Measurements from ENCODE around the gene AKAP6. TPM values are rescaled to one million over a fixed set of nuclear protein-coding genes. Genes with fewer than 3 reads are reported as not detected.

The AKAP6 gene
- total and polyA plus RNA-seq, 2 experiments from 2014 or later = 0.38 to 0.42 TPM

DNA sequence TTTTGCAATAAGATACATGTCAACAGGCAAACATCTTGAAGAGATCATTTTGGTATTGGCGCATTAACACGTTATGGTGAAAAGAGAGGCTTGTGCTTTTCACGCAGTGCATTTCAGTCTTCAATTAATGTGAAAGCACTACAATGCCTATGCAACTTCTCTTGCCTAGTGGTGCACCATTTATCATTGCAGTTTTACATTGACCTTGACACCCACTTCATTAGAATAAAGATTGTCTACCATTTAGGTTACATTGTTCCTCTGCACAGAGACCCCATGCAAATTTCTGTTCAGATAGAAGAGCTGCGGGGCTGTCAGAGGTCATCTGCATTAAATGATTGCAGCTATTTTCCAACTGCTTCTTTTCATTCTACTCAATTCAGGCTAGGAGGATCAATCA, 397.4 kb downstream of the AKAP6 start (continued):
- TF ChIP-seq, protein P1, sequence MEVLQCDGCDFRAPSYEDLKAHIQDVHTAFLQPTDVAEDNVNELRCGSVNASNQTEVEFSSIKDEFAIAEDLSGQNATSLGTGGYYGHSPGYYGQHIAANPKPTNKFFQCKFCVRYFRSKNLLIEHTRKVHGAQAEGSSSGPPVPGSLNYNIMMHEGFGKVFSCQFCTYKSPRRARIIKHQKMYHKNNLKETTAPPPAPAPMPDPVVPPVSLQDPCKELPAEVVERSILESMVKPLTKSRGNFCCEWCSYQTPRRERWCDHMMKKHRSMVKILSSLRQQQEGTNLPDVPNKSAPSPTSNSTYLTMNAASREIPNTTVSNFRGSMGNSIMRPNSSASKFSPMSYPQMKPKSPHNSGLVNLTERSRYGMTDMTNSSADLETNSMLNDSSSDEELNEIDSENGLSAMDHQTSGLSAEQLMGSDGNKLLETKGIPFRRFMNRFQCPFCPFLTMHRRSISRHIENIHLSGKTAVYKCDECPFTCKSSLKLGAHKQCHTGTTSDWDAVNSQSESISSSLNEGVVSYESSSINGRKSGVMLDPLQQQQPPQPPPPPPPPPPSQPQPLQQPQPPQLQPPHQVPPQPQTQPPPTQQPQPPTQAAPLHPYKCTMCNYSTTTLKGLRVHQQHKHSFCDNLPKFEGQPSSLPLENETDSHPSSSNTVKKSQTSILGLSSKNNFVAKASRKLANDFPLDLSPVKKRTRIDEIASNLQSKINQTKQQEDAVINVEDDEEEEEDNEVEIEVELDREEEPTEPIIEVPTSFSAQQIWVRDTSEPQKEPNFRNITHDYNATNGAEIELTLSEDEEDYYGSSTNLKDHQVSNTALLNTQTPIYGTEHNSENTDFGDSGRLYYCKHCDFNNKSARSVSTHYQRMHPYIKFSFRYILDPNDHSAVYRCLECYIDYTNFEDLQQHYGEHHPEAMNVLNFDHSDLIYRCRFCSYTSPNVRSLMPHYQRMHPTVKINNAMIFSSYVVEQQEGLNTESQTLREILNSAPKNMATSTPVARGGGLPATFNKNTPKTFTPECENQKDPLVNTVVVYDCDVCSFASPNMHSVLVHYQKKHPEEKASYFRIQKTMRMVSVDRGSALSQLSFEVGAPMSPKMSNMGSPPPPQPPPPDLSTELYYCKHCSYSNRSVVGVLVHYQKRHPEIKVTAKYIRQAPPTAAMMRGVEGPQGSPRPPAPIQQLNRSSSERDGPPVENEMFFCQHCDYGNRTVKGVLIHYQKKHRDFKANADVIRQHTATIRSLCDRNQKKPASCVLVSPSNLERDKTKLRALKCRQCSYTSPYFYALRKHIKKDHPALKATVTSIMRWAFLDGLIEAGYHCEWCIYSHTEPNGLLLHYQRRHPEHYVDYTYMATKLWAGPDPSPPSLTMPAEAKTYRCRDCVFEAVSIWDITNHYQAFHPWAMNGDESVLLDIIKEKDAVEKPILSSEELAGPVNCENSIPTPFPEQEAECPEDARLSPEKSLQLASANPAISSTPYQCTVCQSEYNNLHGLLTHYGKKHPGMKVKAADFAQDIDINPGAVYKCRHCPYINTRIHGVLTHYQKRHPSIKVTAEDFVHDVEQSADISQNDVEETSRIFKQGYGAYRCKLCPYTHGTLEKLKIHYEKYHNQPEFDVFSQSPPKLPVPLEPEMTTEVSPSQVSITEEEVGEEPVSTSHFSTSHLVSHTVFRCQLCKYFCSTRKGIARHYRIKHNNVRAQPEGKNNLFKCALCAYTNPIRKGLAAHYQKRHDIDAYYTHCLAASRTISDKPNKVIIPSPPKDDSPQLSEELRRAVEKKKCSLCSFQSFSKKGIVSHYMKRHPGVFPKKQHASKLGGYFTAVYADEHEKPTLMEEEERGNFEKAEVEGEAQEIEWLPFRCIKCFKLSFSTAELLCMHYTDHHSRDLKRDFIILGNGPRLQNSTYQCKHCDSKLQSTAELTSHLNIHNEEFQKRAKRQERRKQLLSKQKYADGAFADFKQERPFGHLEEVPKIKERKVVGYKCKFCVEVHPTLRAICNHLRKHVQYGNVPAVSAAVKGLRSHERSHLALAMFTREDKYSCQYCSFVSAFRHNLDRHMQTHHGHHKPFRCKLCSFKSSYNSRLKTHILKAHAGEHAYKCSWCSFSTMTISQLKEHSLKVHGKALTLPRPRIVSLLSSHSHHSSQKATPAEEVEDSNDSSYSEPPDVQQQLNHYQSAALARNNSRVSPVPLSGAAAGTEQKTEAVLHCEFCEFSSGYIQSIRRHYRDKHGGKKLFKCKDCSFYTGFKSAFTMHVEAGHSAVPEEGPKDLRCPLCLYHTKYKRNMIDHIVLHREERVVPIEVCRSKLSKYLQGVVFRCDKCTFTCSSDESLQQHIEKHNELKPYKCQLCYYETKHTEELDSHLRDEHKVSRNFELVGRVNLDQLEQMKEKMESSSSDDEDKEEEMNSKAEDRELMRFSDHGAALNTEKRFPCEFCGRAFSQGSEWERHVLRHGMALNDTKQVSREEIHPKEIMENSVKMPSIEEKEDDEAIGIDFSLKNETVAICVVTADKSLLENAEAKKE (CRISPR knock-in tag; IDR thresholded peaks at IDR 0.05) = no peak
- no peak for TF ChIP-seq CREB1 (CRISPR knock-in tag; IDR thresholded peaks at IDR 0.05; ENCODE audit: low read depth)
- no peak for TF ChIP-seq EZH2 (IDR thresholded peaks at IDR 0.05; ENCODE audit: low read depth, unreplicated experiment)
- TF ChIP-seq POLR2AphosphoS5 (IDR thresholded peaks at IDR 0.05; ENCODE audit: low read depth) = no peak
- TF ChIP-seq, protein P2, sequence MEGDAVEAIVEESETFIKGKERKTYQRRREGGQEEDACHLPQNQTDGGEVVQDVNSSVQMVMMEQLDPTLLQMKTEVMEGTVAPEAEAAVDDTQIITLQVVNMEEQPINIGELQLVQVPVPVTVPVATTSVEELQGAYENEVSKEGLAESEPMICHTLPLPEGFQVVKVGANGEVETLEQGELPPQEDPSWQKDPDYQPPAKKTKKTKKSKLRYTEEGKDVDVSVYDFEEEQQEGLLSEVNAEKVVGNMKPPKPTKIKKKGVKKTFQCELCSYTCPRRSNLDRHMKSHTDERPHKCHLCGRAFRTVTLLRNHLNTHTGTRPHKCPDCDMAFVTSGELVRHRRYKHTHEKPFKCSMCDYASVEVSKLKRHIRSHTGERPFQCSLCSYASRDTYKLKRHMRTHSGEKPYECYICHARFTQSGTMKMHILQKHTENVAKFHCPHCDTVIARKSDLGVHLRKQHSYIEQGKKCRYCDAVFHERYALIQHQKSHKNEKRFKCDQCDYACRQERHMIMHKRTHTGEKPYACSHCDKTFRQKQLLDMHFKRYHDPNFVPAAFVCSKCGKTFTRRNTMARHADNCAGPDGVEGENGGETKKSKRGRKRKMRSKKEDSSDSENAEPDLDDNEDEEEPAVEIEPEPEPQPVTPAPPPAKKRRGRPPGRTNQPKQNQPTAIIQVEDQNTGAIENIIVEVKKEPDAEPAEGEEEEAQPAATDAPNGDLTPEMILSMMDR (conservative IDR thresholded peaks at IDR 0.05; ENCODE audit: low read depth in 2 of 2) = no peak
- no peak for TF ChIP-seq NANOG (IDR thresholded peaks at IDR 0.05; ENCODE audit: borderline replicate concordance)
- no peak for TF ChIP-seq ZNF114 (CRISPR knock-in tag; IDR thresholded peaks at IDR 0.05)
- TF ChIP-seq STAT1 (IDR thresholded peaks at IDR 0.05; ENCODE audit: unreplicated experiment) = no peak
- TF ChIP-seq, protein P3, sequence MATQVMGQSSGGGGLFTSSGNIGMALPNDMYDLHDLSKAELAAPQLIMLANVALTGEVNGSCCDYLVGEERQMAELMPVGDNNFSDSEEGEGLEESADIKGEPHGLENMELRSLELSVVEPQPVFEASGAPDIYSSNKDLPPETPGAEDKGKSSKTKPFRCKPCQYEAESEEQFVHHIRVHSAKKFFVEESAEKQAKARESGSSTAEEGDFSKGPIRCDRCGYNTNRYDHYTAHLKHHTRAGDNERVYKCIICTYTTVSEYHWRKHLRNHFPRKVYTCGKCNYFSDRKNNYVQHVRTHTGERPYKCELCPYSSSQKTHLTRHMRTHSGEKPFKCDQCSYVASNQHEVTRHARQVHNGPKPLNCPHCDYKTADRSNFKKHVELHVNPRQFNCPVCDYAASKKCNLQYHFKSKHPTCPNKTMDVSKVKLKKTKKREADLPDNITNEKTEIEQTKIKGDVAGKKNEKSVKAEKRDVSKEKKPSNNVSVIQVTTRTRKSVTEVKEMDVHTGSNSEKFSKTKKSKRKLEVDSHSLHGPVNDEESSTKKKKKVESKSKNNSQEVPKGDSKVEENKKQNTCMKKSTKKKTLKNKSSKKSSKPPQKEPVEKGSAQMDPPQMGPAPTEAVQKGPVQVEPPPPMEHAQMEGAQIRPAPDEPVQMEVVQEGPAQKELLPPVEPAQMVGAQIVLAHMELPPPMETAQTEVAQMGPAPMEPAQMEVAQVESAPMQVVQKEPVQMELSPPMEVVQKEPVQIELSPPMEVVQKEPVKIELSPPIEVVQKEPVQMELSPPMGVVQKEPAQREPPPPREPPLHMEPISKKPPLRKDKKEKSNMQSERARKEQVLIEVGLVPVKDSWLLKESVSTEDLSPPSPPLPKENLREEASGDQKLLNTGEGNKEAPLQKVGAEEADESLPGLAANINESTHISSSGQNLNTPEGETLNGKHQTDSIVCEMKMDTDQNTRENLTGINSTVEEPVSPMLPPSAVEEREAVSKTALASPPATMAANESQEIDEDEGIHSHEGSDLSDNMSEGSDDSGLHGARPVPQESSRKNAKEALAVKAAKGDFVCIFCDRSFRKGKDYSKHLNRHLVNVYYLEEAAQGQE (IDR thresholded peaks at IDR 0.05; ENCODE audit: unreplicated experiment) = no peak
- no peak for TF ChIP-seq ZNF331 (CRISPR knock-in tag; IDR thresholded peaks at IDR 0.05; ENCODE audit: low read depth)

Data from GM23338 (cell line).